ENCODE results near the gene ATP1A2.

GRCh38 chr1:160168609-160169369 is 53.2 kb downstream of the ATP1A2 start:
- TF ChIP-seq CTCF (IDR thresholded peaks at IDR 0.05; ENCODE audit: low read depth, low read length, missing input control) (no peak), ZBTB33 (IDR thresholded peaks at IDR 0.05) (no peak)
